GM23338 (cell line): ENCODE data around the gene PXYLP1. TPM values are rescaled to one million over a fixed set of nuclear protein-coding genes. Genes with fewer than 3 reads are reported as not detected.

Experiments
- ATAC-seq: fragments of 200-7000 bp; cut with Tn5 transposase; 3 replicates; pipeline ENCODE4 v1.9.1; 2020
- DNase-seq: peaks from one replicate; pipeline ENCODE4 v3.0.0-alpha.2; 2015; ENCODE audit warnings: low spot score
- H2AFZ ChIP-seq: fragments of 200-600 bp; sonication (generic); 2 replicates; pipeline ENCODE4 v1.8.0; 2016; ENCODE audit warnings: antibody characterized with exemption, mild to moderate bottlenecking, moderate library complexity
- H3F3A ChIP-seq: fragments of 200-600 bp; sonication (generic); replicated peaks from 2 replicates; pipeline ENCODE4 v1.8.0; 2017; ENCODE audit warnings: antibody characterized with exemption, mixed run types, low read depth
- H3K27ac ChIP-seq: fragments of 200-600 bp; sonication (generic); 2 replicates; pipeline ENCODE4 v1.6.1; 2016; ENCODE audit warnings: low read depth
- H3K27me3 ChIP-seq: fragments of 200-600 bp; sonication (generic); 2 replicates; pipeline ENCODE4 v1.8.0; 2016; ENCODE audit warnings: mild to moderate bottlenecking, mixed run types, moderate library complexity; ENCODE audit not compliant: insufficient read depth
- H3K36me3 ChIP-seq: fragments of 200-600 bp; sonication (generic); 2 replicates; pipeline ENCODE4 v1.8.0; 2016; ENCODE audit warnings: mild to moderate bottlenecking; ENCODE audit not compliant: insufficient read depth
- H3K4me1 ChIP-seq: fragments of 200-600 bp; sonication (generic); 2 replicates; pipeline ENCODE4 v1.8.0; 2016; ENCODE audit warnings: mild to moderate bottlenecking, moderate library complexity; ENCODE audit not compliant: insufficient read depth
- H3K4me2 ChIP-seq: fragments of 200-600 bp; sonication (generic); 2 replicates; pipeline ENCODE4 v1.7.1; 2017; ENCODE audit warnings: mixed run types
- H3K4me3 ChIP-seq: fragments of 200-600 bp; sonication (generic); 2 replicates; pipeline ENCODE4 v1.6.1; 2016; ENCODE audit warnings: mixed run types
- H3K79me2 ChIP-seq: fragments of 200-600 bp; sonication (generic); replicated peaks from 2 replicates; pipeline ENCODE4 v1.8.0; 2017; ENCODE audit warnings: mild to moderate bottlenecking; ENCODE audit not compliant: insufficient read depth
- H3K9me2 ChIP-seq: fragments of 200-600 bp; sonication (generic); 2 replicates; pipeline ENCODE4 v1.8.0; 2017; ENCODE audit not compliant: insufficient read depth
- H4K20me1 ChIP-seq: fragments of 200-600 bp; sonication (generic); replicated peaks from 2 replicates; pipeline ENCODE4 v1.8.0; 2017; ENCODE audit warnings: mild to moderate bottlenecking; ENCODE audit not compliant: insufficient read depth
- H3K27ac Mint-ChIP-seq: 2 replicates; pipeline ENCODE4 v1.8.0; 2020; ENCODE audit warnings: inconsistent platforms, mild to moderate bottlenecking, moderate library complexity, mixed read lengths
- H3K27me3 Mint-ChIP-seq: 3 replicates; pipeline ENCODE4 v1.8.0; 2022; ENCODE audit warnings: low read depth, mild to moderate bottlenecking, moderate library complexity, mixed read lengths, inconsistent platforms; ENCODE audit not compliant: insufficient read depth, poor library complexity
- H3K36me3 Mint-ChIP-seq: 3 replicates; pipeline ENCODE4 v1.8.0; 2021; ENCODE audit warnings: low read depth, mild to moderate bottlenecking, inconsistent platforms, moderate library complexity, mixed read lengths
- H3K4me1 Mint-ChIP-seq: 3 replicates; pipeline ENCODE4 v1.8.0; 2020; ENCODE audit warnings: mild to moderate bottlenecking, inconsistent platforms, mixed read lengths
- H3K4me3 Mint-ChIP-seq: 3 replicates; pipeline ENCODE4 v1.8.0; 2021; ENCODE audit warnings: moderate library complexity, mild to moderate bottlenecking, inconsistent platforms, mixed read lengths
- H3K9me3 Mint-ChIP-seq: 3 replicates; pipeline ENCODE4 v1.8.0; 2020; ENCODE audit warnings: moderate library complexity, mild to moderate bottlenecking, inconsistent platforms, mixed read lengths
- CREB1 ChIP-seq: fragments of 250-450 bp; sonication (Bioruptor Pico); IDR thresholded peaks from 2 replicates; pipeline ENCODE4 v1.5.0; 2020; ENCODE audit warnings: low read depth, mild to moderate bottlenecking, moderate library complexity
- EZH2phosphoT487 ChIP-seq: fragments of 200-600 bp; sonication (generic); IDR thresholded peaks from one replicate; pipeline ENCODE4 v1.8.1; 2018; ENCODE audit warnings: antibody characterized with exemption; ENCODE audit not compliant: unreplicated experiment
- JUNB ChIP-seq: IDR thresholded peaks from one replicate; pipeline ENCODE4 v1.6.1; 2016; ENCODE audit warnings: antibody characterized with exemption; ENCODE audit not compliant: unreplicated experiment
- NANOG ChIP-seq: IDR thresholded peaks from 2 replicates; pipeline ENCODE4 v1.6.1; 2016; ENCODE audit warnings: antibody characterized with exemption, borderline replicate concordance
- POLR2AphosphoS5 ChIP-seq: IDR thresholded peaks from 2 replicates; pipeline ENCODE4 v1.6.1; 2016; ENCODE audit warnings: antibody characterized with exemption, low read depth
- STAT1 ChIP-seq: IDR thresholded peaks from one replicate; pipeline ENCODE4 v1.6.1; 2016; ENCODE audit warnings: antibody characterized with exemption; ENCODE audit not compliant: unreplicated experiment
- ZNF114 ChIP-seq: fragments of 250-450 bp; sonication (Bioruptor Pico); IDR thresholded peaks from 2 replicates; pipeline ENCODE4 v1.5.0; 2020; ENCODE audit warnings: mild to moderate bottlenecking, moderate library complexity
- ZNF331 ChIP-seq: fragments of 250-450 bp; sonication (Bioruptor Pico); IDR thresholded peaks from 2 replicates; pipeline ENCODE4 v1.5.0; 2020; ENCODE audit warnings: low read depth, mild to moderate bottlenecking, moderate library complexity
- polyA plus RNA-seq: library from polyadenylated mRNA; unstranded; fragments of >200 nt; fragmentation: Nextera tagmentation; extraction: Ambion mirVana; gene quantifications from 2 replicates; pipeline ENCODE4 v1.2.1, GENCODE V29; 2016
- total RNA-seq: library from RNA; depleted of rRNA; stranded (reverse); fragments of >200 nt; shearing (Covaris generic); gene quantifications from 2 replicates; pipeline ENCODE4 v1.2.3, GENCODE V29; 2014
- TF ChIP-seq, protein P1 (sequence below), 2 experiments: fragments of 200-600 bp in 1 of 2; sonication (generic) in 1 of 2; conservative IDR thresholded peaks; 2 replicates each; pipeline versions ENCODE4 v1.5.1 to v1.6.1; 2016 to 2017; ENCODE audit warnings: antibody characterized with exemption in 2 of 2, low read depth in 2 of 2, mild to moderate bottlenecking in 2 of 2, moderate library complexity in 1 of 2
- TF ChIP-seq, protein P2 (sequence below): IDR thresholded peaks from one replicate; pipeline ENCODE4 v1.6.1; 2018; ENCODE audit warnings: antibody characterized with exemption; ENCODE audit not compliant: unreplicated experiment
- TF ChIP-seq, protein P3 (sequence below): IDR thresholded peaks from 2 replicates; pipeline ENCODE4 v1.6.1; 2016; ENCODE audit warnings: antibody characterized with exemption
- TF ChIP-seq, protein P4 (sequence below): fragments of 250-450 bp; sonication (Bioruptor Pico); IDR thresholded peaks from 2 replicates; pipeline ENCODE4 v1.5.0; 2020; ENCODE audit warnings: mild to moderate bottlenecking, moderate library complexity

PXYLP1 gene
- total and polyA plus RNA-seq, 2 experiments from 2014 or later, result 8.9 to 20.1 TPM

DNA sequence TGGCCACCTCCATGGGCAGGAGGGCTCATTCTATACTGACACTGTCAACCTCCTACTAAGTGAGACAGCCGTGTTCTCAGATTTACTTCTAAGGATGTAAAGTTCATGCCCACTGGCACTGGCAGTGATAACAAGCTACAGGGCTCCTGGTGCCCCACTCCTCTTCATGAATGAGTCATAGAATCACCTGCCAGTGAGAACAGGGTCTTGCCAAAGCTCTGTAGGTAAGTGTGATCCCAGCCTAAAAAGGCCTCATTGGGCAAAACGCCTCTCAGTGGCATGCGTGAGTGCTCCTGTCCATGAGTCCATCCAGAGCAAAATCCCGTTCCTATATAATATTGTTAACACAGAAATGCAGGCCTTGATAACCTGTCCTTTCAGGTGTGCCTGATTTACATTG is 17.4 kb downstream of the PXYLP1 start:
- no peak overlapping the region for H3K27ac Mint-ChIP-seq
- Histone ChIP-seq H3K4me3 (no peak overlapping the region), H3K9me2 (0 out of 2 replicates have a peak, but pooled peaks cover 5% of the 10 kb centered on the region), H3K79me2 (no peaks in the 10 kb centered on the region; the same call in 1 of the 2 replicates), H4K20me1 (0 out of 2 replicates have a peak, but pooled peaks cover 4% of the 10 kb centered on the region), H3K4me1 (no peaks in the 10 kb centered on the region), H3F3A (no peaks in the 10 kb centered on the region), H3K4me2 (no peak overlapping the region), H2AFZ (no peak overlapping the region), H3K27me3 (no peaks in the 10 kb centered on the region), H3K36me3 (no peaks in the 10 kb centered on the region), H3K27ac (no peak overlapping the region)
- H3K9me3 Mint-ChIP-seq, result no peaks in the 10 kb centered on the region
- TF ChIP-seq CREB1 (CRISPR knock-in tag) (no peak), STAT1 (no peak), NANOG (no peak), ZNF331 (no peak), POLR2AphosphoS5 (no peak), ZNF114 (CRISPR knock-in tag) (no peak), EZH2phosphoT487 (no peak), JUNB (no peak)
- TF ChIP-seq, protein P1, sequence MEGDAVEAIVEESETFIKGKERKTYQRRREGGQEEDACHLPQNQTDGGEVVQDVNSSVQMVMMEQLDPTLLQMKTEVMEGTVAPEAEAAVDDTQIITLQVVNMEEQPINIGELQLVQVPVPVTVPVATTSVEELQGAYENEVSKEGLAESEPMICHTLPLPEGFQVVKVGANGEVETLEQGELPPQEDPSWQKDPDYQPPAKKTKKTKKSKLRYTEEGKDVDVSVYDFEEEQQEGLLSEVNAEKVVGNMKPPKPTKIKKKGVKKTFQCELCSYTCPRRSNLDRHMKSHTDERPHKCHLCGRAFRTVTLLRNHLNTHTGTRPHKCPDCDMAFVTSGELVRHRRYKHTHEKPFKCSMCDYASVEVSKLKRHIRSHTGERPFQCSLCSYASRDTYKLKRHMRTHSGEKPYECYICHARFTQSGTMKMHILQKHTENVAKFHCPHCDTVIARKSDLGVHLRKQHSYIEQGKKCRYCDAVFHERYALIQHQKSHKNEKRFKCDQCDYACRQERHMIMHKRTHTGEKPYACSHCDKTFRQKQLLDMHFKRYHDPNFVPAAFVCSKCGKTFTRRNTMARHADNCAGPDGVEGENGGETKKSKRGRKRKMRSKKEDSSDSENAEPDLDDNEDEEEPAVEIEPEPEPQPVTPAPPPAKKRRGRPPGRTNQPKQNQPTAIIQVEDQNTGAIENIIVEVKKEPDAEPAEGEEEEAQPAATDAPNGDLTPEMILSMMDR (conservative IDR thresholded peaks at IDR 0.05; ENCODE audit: low read depth in 2 of 2), result no peak
- TF ChIP-seq, protein P2, sequence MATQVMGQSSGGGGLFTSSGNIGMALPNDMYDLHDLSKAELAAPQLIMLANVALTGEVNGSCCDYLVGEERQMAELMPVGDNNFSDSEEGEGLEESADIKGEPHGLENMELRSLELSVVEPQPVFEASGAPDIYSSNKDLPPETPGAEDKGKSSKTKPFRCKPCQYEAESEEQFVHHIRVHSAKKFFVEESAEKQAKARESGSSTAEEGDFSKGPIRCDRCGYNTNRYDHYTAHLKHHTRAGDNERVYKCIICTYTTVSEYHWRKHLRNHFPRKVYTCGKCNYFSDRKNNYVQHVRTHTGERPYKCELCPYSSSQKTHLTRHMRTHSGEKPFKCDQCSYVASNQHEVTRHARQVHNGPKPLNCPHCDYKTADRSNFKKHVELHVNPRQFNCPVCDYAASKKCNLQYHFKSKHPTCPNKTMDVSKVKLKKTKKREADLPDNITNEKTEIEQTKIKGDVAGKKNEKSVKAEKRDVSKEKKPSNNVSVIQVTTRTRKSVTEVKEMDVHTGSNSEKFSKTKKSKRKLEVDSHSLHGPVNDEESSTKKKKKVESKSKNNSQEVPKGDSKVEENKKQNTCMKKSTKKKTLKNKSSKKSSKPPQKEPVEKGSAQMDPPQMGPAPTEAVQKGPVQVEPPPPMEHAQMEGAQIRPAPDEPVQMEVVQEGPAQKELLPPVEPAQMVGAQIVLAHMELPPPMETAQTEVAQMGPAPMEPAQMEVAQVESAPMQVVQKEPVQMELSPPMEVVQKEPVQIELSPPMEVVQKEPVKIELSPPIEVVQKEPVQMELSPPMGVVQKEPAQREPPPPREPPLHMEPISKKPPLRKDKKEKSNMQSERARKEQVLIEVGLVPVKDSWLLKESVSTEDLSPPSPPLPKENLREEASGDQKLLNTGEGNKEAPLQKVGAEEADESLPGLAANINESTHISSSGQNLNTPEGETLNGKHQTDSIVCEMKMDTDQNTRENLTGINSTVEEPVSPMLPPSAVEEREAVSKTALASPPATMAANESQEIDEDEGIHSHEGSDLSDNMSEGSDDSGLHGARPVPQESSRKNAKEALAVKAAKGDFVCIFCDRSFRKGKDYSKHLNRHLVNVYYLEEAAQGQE, result no peak
- TF ChIP-seq, protein P3, sequence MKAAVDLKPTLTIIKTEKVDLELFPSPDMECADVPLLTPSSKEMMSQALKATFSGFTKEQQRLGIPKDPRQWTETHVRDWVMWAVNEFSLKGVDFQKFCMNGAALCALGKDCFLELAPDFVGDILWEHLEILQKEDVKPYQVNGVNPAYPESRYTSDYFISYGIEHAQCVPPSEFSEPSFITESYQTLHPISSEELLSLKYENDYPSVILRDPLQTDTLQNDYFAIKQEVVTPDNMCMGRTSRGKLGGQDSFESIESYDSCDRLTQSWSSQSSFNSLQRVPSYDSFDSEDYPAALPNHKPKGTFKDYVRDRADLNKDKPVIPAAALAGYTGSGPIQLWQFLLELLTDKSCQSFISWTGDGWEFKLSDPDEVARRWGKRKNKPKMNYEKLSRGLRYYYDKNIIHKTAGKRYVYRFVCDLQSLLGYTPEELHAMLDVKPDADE, result no peak
- TF ChIP-seq, protein P4, sequence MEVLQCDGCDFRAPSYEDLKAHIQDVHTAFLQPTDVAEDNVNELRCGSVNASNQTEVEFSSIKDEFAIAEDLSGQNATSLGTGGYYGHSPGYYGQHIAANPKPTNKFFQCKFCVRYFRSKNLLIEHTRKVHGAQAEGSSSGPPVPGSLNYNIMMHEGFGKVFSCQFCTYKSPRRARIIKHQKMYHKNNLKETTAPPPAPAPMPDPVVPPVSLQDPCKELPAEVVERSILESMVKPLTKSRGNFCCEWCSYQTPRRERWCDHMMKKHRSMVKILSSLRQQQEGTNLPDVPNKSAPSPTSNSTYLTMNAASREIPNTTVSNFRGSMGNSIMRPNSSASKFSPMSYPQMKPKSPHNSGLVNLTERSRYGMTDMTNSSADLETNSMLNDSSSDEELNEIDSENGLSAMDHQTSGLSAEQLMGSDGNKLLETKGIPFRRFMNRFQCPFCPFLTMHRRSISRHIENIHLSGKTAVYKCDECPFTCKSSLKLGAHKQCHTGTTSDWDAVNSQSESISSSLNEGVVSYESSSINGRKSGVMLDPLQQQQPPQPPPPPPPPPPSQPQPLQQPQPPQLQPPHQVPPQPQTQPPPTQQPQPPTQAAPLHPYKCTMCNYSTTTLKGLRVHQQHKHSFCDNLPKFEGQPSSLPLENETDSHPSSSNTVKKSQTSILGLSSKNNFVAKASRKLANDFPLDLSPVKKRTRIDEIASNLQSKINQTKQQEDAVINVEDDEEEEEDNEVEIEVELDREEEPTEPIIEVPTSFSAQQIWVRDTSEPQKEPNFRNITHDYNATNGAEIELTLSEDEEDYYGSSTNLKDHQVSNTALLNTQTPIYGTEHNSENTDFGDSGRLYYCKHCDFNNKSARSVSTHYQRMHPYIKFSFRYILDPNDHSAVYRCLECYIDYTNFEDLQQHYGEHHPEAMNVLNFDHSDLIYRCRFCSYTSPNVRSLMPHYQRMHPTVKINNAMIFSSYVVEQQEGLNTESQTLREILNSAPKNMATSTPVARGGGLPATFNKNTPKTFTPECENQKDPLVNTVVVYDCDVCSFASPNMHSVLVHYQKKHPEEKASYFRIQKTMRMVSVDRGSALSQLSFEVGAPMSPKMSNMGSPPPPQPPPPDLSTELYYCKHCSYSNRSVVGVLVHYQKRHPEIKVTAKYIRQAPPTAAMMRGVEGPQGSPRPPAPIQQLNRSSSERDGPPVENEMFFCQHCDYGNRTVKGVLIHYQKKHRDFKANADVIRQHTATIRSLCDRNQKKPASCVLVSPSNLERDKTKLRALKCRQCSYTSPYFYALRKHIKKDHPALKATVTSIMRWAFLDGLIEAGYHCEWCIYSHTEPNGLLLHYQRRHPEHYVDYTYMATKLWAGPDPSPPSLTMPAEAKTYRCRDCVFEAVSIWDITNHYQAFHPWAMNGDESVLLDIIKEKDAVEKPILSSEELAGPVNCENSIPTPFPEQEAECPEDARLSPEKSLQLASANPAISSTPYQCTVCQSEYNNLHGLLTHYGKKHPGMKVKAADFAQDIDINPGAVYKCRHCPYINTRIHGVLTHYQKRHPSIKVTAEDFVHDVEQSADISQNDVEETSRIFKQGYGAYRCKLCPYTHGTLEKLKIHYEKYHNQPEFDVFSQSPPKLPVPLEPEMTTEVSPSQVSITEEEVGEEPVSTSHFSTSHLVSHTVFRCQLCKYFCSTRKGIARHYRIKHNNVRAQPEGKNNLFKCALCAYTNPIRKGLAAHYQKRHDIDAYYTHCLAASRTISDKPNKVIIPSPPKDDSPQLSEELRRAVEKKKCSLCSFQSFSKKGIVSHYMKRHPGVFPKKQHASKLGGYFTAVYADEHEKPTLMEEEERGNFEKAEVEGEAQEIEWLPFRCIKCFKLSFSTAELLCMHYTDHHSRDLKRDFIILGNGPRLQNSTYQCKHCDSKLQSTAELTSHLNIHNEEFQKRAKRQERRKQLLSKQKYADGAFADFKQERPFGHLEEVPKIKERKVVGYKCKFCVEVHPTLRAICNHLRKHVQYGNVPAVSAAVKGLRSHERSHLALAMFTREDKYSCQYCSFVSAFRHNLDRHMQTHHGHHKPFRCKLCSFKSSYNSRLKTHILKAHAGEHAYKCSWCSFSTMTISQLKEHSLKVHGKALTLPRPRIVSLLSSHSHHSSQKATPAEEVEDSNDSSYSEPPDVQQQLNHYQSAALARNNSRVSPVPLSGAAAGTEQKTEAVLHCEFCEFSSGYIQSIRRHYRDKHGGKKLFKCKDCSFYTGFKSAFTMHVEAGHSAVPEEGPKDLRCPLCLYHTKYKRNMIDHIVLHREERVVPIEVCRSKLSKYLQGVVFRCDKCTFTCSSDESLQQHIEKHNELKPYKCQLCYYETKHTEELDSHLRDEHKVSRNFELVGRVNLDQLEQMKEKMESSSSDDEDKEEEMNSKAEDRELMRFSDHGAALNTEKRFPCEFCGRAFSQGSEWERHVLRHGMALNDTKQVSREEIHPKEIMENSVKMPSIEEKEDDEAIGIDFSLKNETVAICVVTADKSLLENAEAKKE, result no peak
- H3K4me1 Mint-ChIP-seq, result peaks cover under 1% of the 10 kb centered on the region; the same call in 2 of the 3 replicates
- H3K27me3 Mint-ChIP-seq, result peaks cover 3% of the 10 kb centered on the region
- ATAC-seq (no peak), DNase-seq (no peak)
- no peaks in the 10 kb centered on the region for H3K36me3 Mint-ChIP-seq
- no peak overlapping the region for H3K4me3 Mint-ChIP-seq
